Fibroblast of lung (primary cell): ENCODE data around the gene ZNF480. TPM values are rescaled to one million over a fixed set of nuclear protein-coding genes. Genes with fewer than 3 reads are reported as not detected.

Experiments used
- DNase-seq, 2 donors: peaks; one replicate each; pipeline versions ENCODE4 v3.0.0 to v3.0.0-alpha.2; 2010; ENCODE audit warnings: low read depth in 2 of 2
- H2AFZ ChIP-seq: 2 replicates; pipeline ENCODE4 v1.5.1; 2012; ENCODE audit warnings: low read length, control low read depth, inconsistent platforms
- H3K27ac ChIP-seq: 2 replicates; pipeline ENCODE4 v1.5.1; 2011; ENCODE audit warnings: low read length, control low read depth; ENCODE audit not compliant: insufficient read depth
- H3K27me3 ChIP-seq: 2 replicates; pipeline ENCODE4 v1.5.1; 2011; ENCODE audit warnings: mild to moderate bottlenecking, low read length; ENCODE audit not compliant: control insufficient read depth, insufficient read depth
- H3K36me3 ChIP-seq: 2 replicates; pipeline ENCODE4 v1.5.1; 2011; ENCODE audit warnings: low read length; ENCODE audit not compliant: control insufficient read depth, insufficient read depth
- H3K4me1 ChIP-seq: 2 replicates; pipeline ENCODE4 v1.5.1; 2011; ENCODE audit warnings: low read length; ENCODE audit not compliant: control insufficient read depth, insufficient read depth; ENCODE audit errors: extremely low read depth
- H3K4me2 ChIP-seq: 2 replicates; pipeline ENCODE4 v1.5.1; 2011; ENCODE audit warnings: low read length, control low read depth; ENCODE audit not compliant: insufficient read depth; ENCODE audit errors: extremely low read depth
- H3K4me3 ChIP-seq, 4 experiments: fragments of 200-600 bp in 1 of 4; sonication (generic) in 1 of 4; replicated peaks in 1 of 4; 2 replicates each; pipeline ENCODE4 v1.5.1; 2011 to 2016; ENCODE audit warnings: low read length in 4 of 4, low read depth in 3 of 4, mild to moderate bottlenecking in 3 of 4, control low read depth in 2 of 4, inconsistent platforms in 1 of 4, mixed read lengths in 1 of 4; ENCODE audit not compliant: insufficient read depth in 1 of 4; ENCODE audit errors: control extremely low read depth in 1 of 4
- H3K79me2 ChIP-seq: 2 replicates; pipeline ENCODE4 v1.5.1; 2012; ENCODE audit warnings: mild to moderate bottlenecking, low read length, inconsistent platforms; ENCODE audit not compliant: control insufficient read depth, insufficient read depth
- H3K9ac ChIP-seq: 2 replicates; pipeline ENCODE4 v1.5.1; 2011; ENCODE audit warnings: mild to moderate bottlenecking, low read length, control low read depth; ENCODE audit not compliant: insufficient read depth
- H3K9me3 ChIP-seq: 2 replicates; pipeline ENCODE4 v1.5.1; 2012; ENCODE audit warnings: low read depth, low read length; ENCODE audit not compliant: control insufficient read depth, insufficient read depth
- H4K20me1 ChIP-seq: 2 replicates; pipeline ENCODE4 v1.5.1; 2011; ENCODE audit warnings: low read length; ENCODE audit not compliant: control insufficient read depth, insufficient read depth; ENCODE audit errors: extremely low read depth
- EZH2 ChIP-seq: IDR thresholded peaks from 2 replicates; pipeline ENCODE4 v1.5.1; 2012; ENCODE audit warnings: low read length, control low read depth, mild to moderate bottlenecking; ENCODE audit errors: missing control alignments
- polyA plus RNA-seq, 2 donors: library from polyadenylated mRNA; depleted of rRNA in 1 of 2; stranded (reverse) in 1 of 2; unstranded in 1 of 2; fragments of >200 nt; gene quantifications; 2 replicates each; pipeline ENCODE4 v1.2.1, GENCODE V29; 2011 to 2012; ENCODE audit warnings: missing spikeins in 1 of 2
- total RNA-seq: library from RNA; depleted of rRNA; stranded (reverse); fragments of >200 nt; gene quantifications from 2 replicates; pipeline ENCODE4 v1.2.1, GENCODE V29; 2014
- TF ChIP-seq, protein P1 (sequence below), 2 donors: IDR thresholded peaks in 1 of 2; conservative IDR thresholded peaks in 1 of 2; 1 replicate in 1 of 2; 2 replicates in 1 of 2; pipeline ENCODE4 v1.5.1; 2011 to 2012; ENCODE audit warnings: low read length in 2 of 2, control low read depth in 1 of 2, inconsistent platforms in 1 of 2, low read depth in 1 of 2, mild to moderate bottlenecking in 1 of 2

The ZNF480 gene
- total and polyA plus RNA-seq, 2 donors (not counting 1 experiment from before 2014, with no cell fraction given) = 5.9 to 7.7 TPM

DNA sequence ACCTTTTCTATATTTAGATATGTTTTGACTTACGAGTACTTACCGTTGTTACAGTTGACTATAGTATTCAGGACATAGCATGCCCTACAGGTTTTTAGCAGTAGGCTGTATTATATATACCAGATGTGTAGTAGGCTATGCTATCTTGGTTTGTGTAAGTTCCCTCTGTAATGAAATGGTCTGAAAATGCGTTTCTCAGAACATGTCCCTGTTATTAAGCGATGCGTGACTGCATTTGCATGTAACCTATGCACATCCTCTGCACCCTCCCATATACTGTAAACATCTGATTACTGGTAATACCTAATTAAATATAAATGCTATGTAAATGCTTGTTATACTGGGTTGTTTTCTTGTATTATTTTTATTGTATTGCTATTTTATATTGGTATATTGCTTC, 21.0 kb upstream of the ZNF480 start:
- H3K4me1 ChIP-seq = no peaks in the 10 kb centered on the region
- no peaks in the 10 kb centered on the region for H3K9me3 ChIP-seq
- H4K20me1 ChIP-seq = no peaks in the 10 kb centered on the region
- no peak overlapping the region for H3K27ac ChIP-seq
- H3K27me3 ChIP-seq = no peaks in the 10 kb centered on the region
- H3K9ac ChIP-seq = no peak overlapping the region
- peaks cover 2% of the 10 kb centered on the region for H3K36me3 ChIP-seq
- no peak overlapping the region for H2AFZ ChIP-seq
- DNase-seq = no peak
- no peak for TF ChIP-seq EZH2
- TF ChIP-seq, protein P1, sequence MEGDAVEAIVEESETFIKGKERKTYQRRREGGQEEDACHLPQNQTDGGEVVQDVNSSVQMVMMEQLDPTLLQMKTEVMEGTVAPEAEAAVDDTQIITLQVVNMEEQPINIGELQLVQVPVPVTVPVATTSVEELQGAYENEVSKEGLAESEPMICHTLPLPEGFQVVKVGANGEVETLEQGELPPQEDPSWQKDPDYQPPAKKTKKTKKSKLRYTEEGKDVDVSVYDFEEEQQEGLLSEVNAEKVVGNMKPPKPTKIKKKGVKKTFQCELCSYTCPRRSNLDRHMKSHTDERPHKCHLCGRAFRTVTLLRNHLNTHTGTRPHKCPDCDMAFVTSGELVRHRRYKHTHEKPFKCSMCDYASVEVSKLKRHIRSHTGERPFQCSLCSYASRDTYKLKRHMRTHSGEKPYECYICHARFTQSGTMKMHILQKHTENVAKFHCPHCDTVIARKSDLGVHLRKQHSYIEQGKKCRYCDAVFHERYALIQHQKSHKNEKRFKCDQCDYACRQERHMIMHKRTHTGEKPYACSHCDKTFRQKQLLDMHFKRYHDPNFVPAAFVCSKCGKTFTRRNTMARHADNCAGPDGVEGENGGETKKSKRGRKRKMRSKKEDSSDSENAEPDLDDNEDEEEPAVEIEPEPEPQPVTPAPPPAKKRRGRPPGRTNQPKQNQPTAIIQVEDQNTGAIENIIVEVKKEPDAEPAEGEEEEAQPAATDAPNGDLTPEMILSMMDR (conservative IDR thresholded peaks at IDR 0.05 in 1 of 2, IDR thresholded peaks at IDR 0.05 in 1 of 2; ENCODE audit: low read depth in 1 of 2, low read length in 2 of 2) = no peak
- peaks cover 41% of the 10 kb centered on the region for H3K79me2 ChIP-seq
- no peak overlapping the region for H3K4me3 ChIP-seq
- no peak overlapping the region for H3K4me2 ChIP-seq

DNA sequence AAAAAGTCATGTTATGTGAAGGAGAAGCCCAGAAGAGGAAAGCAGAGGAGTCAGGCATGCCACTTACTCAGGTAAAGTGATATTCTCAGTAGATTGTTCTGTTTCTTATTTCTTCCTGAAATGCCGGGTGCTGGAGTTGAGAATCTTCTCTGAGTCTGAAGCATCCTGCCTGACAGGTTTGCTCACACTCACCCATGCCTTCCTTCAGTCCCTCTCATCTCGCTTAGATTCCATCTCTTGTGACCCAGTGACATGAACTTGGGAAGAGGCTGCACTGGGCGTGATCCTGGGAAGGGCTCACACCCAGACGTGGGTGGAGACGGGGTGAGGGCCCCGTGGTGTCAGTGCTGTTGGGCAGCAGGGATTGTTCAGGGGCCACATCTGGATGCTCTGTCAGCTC, 19.5 kb upstream of the ZNF480 start:
- Histone ChIP-seq H3K9me3 (no peaks in the 10 kb centered on the region), H3K4me3 (no peak overlapping the region), H3K4me2 (no peak overlapping the region), H3K36me3 (no peaks in the 10 kb centered on the region), H3K27ac (no peak overlapping the region), H3K27me3 (no peaks in the 10 kb centered on the region), H3K79me2 (peaks cover 31% of the 10 kb centered on the region), H4K20me1 (no peaks in the 10 kb centered on the region), H2AFZ (no peak overlapping the region), H3K9ac (no peak overlapping the region), H3K4me1 (no peaks in the 10 kb centered on the region)
- no peak for DNase-seq
- TF ChIP-seq, protein P1 (conservative IDR thresholded peaks at IDR 0.05 in 1 of 2, IDR thresholded peaks at IDR 0.05 in 1 of 2; ENCODE audit: low read depth in 1 of 2, low read length in 2 of 2) = no peak
- TF ChIP-seq EZH2 = no peak

DNA sequence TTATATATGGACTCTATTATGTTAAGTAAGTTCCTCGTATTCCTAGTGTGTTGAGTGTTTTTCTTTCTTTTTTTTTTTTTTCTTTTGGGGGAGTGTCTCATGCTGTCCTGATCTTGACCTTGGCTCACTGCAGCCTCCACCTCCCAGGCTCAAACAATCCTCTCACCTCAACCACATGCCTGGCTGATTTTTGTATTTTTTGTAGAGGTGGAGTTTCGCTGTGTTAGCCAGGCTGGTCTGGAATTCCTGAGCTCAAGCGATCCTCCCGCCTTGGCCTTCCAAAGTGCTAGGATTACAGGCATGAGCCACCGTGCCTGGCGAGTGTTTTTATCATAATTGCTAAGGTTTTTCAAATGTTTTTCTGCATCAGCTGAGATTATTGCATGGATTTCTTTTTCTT, 10.7 kb upstream of the ZNF480 start:
- H3K27ac ChIP-seq = no peak overlapping the region
- no peak for DNase-seq
- H3K4me2 ChIP-seq = no peak overlapping the region
- no peaks in the 10 kb centered on the region for H3K4me1 ChIP-seq
- no peak overlapping the region for H3K4me3 ChIP-seq
- no peaks in the 10 kb centered on the region for H4K20me1 ChIP-seq
- peaks cover 12% of the 10 kb centered on the region for H3K36me3 ChIP-seq
- no peak for TF ChIP-seq EZH2
- TF ChIP-seq, protein P1 (conservative IDR thresholded peaks at IDR 0.05 in 1 of 2, IDR thresholded peaks at IDR 0.05 in 1 of 2; ENCODE audit: low read depth in 1 of 2, low read length in 2 of 2) = no peak
- H2AFZ ChIP-seq = no peak overlapping the region
- no peak overlapping the region for H3K9ac ChIP-seq
- peaks cover 1% of the 10 kb centered on the region for H3K79me2 ChIP-seq
- no peaks in the 10 kb centered on the region for H3K27me3 ChIP-seq
- H3K9me3 ChIP-seq = no peaks in the 10 kb centered on the region
